ENCODE data around the gene GALK1.
"Not testable (repeated sequence)": the region's sequence is repeated elsewhere in the genome, so short reads cannot be mapped to it uniquely, and the experiment has no call there.

GALK1 gene

DNA sequence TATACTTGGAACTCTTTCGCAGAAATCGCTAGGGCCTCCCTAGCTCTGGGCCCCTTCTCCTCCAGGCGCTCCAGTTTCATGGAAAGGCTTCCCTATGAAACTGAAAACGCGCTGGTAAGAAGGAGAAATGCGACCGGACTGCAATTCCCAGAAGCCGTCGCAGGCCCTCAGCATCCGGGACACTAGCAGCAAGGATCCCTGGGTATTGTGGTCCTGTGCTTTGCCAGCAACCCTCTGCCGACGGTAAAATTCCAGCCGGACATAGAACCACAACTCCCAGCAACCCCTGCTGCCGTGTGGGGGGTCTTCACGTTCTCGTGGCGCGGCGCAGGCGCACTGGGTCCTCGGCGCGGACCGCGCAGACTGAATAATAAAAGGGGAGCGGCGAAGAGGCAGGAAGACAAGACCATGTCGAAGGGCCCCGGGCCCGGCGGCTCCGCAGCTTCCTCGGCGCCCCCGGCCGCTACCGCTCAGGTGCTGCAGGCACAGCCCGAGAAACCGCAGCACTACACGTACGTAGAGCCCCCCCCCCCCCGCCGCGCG lies 19.6 kb upstream of the GALK1 start, which contains the start of gene UNK:
TSS of gene UNK (plus strand) at position 334 of the 543 bp plus-strand sequence. CDS start at position 409, 75 bp downstream.
- DNase-seq (ENCODE audit: low read depth in 1 of 2, low spot score in 1 of 2) = peak; percentile 90 to 95

DNA sequence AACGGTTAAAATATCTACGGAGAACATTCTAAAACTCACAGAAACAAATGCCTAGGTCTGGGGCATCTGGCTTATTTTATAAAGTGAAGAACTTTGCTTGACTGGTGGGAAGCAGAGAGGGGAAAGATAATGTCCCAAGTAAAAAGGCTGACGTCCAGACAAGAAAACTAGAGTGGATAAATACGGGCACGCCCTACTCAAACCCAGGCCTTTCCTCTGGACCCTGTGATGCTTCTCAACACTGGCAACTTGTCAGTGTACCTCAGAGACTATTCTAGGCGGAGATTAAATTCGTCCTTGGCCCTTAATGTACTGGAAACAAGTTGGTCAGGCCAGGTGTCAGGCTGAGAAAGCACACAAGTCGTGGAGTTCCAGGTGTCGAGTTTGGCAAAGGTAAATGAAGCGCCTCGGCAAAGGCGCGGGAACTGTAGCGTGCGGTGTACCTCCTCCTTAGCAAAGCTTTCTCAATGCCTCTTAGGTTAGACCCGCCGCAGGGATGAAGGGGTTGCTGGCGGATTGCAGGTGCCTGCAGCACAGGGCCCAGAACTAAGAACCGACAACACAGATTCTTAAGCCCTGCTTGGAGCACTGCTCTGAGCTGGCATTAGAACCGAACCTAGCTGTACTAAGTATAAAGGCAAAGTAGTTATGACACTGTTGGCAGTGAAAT lies 18.9 kb upstream of the GALK1 start:
- DNase-seq (ENCODE audit: low read depth in 1 of 2, low spot score in 1 of 2) = no peak

DNA sequence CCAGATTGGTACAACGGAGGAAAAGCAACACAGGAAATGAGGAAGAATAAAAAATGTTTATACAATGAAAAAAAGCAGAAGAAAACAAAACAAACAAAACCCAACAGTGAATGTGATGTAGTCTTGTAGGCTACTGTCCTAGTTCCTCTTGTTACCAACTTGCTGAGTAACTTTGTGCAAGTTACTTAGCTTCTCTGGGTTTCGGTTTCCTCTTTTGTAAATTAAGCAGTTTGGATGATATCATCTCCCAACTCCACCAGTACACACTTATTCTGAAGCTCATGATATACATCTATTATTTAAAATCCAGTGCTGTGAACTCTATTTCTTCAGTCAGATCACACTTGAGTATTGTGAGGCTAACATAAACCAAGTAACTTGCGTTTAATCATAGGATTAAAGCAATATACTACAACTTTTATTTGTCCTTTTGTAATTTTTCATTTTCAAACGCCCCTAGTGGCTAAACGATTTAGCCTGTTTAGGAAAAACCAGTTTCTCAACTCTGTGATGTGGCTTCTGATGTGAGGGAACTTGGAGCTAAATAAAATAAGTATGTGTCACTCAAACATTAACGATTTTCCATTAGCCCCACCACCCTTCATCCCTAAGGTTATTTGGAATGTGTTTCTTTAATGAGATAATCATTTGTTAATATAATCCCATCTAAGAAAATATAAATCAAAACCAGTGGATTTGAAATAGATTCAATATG lies 18.2 kb upstream of the GALK1 start:
- no peak for DNase-seq (ENCODE audit: low read depth in 1 of 2, low spot score in 1 of 2)

DNA sequence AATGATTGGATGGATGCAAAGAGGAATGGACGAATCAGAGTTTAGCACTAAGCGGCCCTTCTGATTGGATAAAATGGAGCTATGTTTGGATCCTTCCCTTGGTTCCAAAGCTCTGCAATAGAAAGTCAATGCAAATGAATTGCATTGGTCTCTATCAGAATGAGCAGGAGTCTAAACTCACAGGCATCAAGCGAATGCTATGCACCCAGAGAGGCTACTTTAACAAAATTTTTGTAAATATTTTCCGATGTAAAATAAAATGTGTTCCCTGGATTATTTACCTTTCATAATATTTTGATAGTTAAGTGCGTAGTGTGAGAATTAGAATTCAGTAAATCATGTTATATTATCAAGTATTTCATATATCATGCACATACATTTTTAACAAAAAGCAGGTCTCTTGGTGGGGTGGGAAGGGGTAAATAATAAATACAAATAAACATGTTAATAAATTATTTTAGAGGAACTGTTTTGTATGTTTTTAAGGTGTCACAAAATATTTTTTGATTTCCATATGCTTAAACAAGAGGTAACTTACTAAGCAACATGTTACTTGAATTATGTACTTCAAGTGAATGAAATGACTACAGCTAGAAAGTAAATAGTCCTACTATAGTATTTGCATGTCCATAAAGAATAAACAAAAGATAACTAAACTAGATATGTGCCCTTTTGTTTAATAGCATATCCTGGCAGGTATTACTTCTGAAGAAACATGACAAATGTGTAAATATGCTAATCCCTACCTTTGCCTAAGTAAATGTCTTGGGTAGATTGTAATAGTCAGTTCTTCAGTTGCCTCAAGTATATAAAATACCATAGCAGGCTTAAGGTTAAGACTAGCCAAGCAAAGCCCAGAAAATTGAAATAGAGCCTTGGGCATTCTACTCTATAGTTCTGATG lies 15.2 kb upstream of the GALK1 start:
- DNase-seq (ENCODE audit: low read depth in 1 of 2, low spot score in 1 of 2) = no peak

DNA sequence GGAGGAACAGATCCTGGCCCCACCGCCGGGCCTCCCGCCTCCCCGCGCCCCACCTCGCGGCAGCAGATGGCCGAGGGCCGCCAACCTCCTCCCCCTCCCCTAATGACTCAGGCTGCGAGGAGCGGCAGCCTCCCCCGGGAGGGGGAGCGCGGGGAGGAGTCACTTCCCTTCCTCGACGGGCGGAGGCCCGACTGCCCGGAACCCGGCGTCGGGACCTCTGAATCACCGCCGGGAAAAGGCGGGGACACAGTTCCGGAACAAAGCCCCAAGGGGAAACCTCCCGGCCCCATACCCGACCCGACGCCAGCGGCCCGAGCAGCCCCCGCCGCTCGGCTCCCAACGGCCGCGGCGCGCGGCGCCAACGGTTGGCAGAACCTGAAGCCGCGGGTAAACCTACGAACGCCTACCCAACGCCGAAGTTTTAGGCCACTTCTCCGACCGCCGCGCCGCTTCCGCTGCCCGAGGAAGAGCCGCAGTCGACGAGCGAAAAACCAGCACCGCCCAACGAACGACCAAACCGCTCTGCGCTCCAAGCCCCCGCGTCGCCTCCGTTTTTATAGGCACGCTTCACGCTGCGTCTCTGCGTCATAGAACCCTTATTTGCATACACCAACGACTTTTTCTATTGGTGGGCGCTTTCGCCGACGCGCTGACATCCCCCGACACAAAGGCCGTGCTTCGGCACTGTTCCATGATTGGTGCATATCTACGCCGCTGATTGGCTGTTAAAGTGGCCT lies 14.4 kb upstream of the GALK1 start:
- DNase-seq (ENCODE audit: low read depth in 1 of 2, low spot score in 1 of 2) = peak; percentile 90 to 93

DNA sequence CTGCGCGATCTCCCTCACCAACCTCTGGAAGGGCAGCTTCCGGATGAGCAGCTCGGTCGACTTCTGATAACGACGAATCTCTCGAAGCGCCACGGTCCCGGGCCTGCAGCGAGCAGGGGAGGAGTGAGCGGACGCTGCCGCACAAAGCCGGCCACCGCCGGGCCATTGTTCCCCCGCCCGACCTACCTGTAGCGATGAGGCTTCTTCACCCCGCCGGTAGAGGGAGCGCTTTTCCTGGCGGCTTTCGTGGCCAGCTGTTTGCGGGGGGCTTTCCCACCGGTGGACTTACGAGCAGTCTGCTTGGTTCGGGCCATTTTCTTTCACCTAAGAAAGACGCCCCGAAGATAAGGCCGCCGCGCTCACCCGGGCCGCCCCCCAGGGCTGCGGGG lies 13.9 kb upstream of the GALK1 start:
- DNase-seq (ENCODE audit: low read depth in 1 of 2, low spot score in 1 of 2) = no peak

DNA sequence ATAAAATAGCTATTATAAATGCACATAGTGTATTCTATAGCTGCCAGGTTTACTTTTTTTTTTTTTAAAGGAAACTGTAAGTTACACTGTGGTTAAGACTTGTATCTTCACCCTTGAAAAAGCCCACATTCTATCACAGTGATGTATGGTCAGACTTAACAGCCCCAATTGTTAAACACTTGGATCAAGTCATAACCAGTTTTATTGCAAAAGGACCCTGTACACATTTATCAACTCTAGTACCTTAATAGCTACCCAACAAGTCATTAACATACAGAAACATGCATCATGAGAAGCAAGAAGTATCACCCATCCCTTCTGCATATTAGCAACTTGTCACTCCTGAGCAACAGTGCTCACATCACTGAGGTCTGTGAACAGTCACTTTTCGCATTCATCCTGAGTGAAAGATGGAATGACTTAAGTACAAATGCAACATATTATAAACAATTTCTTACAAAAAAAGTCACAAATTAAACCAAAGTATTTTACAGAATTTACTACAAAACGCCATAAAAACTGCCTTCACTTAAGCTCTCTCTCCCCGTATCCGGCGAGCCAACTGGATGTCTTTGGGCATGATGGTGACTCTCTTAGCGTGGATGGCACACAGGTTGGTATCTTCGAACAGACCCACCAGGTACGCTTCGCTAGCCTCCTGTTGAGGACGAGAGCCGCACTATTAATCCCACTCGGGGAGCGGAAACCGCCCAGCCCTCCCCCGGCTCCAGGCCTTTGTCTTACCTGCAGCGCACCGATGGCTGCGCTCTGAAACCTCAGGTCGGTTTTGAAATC lies 13.3 kb upstream of the GALK1 start:
- not testable (repeated sequence) for DNase-seq (ENCODE audit: low read depth in 1 of 2, low spot score in 1 of 2)

DNA sequence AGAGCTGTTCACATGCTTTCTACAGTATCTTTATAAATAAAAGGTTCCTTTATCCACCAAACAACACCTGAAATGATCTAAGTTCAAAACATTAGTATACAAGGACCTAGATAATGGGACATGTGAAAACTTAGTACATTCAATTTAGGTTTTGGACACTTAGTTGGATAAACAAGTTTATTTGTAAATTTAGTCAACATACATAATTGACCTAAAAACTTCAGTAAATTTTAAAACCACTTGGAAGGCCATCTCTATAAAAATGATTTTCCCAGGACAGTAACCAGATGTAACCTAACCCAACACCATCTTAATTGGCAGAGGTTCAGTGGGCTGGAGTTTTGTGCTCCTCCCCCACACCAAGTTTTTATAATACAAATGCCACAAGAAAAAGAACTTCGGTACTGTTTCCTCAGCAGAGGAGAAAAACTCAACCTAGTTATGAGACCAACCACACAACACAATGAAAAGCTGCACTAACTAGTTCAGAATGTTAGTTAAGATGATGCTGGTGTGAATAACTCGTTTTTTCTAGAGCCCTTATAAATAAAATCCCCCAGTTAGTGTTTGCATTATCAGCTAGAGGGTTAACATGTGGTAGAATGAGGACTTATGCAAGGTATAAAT lies 12.4 kb upstream of the GALK1 start:
- DNase-seq (ENCODE audit: low read depth in 1 of 2, low spot score in 1 of 2) = no peak

DNA sequence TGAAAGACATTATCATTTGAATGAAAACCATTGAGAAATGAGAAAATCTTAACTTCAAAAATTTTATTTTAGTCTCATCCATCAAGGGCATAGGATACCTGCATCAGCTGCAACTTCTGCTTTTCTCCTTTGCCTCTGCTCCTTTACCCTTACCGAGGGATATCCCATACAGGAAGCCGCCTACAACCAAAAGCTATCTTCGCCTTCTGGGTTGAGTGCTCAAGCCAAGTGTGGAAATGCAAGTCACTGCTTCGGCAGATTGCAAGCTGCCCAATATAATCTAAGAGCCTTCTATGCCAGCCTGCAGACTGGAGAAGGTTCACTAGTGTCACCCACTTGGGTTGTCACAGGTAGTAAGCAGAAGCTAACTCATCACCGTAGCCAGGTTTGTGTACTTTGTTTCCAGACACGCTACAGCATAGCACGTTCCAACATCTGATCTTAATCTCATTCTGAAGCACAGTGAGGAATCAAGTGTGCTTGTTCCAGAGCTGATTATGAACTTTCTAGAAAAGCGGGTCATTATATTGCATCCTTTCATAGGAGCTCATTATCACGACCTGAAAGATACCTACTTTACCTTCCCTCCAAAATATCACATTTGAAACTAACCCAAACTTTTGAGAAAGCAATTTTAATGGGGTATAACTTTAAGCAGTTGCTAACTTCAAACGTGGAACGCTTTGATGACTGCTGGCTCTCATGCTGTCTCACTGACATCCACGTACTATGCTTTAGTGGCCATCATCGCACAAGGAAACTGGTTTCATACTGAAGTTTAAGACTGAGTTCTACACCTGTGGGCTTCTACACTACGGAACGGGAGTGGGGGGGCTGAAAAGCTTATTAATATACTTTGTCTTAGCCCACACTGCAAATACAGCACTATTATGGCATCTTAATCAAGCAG lies 11.6 kb upstream of the GALK1 start:
- DNase-seq (ENCODE audit: low read depth in 1 of 2, low spot score in 1 of 2) = no peak

DNA sequence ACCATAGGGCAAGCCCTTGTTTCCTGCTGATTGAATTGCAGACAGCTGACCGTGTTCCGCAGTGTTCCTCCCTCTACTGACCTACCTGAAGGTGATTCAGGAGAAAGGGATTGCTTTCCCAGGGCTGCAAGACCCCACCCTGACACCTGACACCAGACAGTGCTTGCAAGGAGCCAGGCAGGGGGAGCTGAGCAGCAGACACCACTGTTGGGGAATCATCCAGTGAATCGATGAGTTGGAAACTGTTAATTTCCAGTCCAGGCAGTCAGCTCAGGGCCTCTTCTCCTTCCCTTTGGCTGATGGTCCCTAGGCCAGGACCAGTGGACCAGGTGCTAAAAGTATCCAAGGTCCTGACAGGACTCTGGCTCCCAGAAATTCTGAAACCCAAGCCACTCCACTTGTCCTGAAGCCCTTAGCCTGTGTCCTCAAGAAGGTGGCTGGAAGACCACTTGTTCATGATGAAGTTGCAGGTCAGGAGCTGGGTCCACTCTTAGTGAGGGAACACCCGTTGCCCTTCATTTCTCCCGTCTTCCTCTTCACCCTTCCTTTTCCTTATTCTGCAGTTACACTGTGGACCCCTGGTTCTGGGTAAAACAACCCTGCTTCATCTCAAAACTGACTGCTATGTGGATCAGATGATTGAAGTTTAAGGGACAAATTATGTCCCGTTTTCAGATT lies 10.1 kb upstream of the GALK1 start:
- DNase-seq (ENCODE audit: low read depth in 1 of 2, low spot score in 1 of 2) = no peak

DNA sequence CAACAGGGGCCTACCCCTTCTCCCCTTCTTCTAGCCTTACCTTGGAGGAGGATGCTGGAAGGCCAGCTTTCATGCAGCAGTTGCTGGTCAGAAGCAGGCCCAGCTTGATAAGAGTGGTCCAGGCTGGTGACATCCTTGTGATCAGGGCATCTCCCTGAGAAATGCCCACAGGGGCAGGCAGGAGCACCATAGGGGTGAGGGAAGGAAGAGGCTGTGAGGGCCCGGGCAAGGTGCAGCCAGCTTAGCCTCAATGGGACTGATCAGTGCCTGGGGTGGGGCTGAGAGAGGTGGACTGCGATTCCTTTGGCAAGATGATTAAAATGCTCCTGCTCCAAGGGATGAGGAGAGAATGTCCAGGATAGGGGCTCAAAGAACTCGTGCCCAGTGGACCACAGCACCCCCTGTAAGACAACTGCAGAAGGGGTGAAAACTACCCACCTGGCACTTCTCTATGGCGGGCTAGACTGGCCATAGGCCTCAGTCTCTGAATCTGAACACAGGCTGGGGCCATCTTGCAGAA lies 9.5 kb upstream of the GALK1 start:
- DNase-seq (ENCODE audit: low read depth in 1 of 2, low spot score in 1 of 2) = no peak

DNA sequence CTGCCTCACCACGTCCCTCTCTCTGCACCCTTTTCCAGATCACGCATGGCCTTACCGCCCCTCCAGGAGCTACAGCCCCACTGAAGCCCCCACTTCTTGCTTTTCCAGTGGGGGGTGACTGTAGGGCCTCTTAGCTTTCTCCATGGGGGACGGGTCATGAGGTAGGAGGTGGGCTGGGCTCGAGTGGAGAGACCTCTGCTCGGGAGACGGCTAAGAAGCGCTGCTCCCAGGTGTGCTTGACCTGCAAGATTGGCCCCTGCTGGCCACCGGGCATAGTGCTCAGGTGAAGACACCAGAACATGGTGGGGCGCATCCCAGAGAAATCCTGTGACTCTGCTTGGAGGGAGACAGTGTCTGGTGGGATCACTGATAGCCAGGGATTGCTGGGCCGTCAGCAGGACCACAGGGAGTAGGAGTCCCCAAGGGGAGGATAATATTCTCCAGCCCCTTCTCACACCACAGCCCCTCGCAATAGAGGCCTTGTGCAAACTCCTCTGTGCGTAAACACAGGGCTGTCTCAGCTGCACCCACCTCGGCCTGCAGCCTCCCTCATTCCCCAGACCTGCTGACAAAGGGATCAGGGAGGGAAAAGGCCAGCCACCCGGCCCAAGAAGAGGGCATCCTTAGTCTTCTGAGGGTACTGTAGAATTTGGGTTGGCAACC lies 8.9 kb upstream of the GALK1 start:
- no peak for DNase-seq (ENCODE audit: low read depth in 1 of 2, low spot score in 1 of 2)

DNA sequence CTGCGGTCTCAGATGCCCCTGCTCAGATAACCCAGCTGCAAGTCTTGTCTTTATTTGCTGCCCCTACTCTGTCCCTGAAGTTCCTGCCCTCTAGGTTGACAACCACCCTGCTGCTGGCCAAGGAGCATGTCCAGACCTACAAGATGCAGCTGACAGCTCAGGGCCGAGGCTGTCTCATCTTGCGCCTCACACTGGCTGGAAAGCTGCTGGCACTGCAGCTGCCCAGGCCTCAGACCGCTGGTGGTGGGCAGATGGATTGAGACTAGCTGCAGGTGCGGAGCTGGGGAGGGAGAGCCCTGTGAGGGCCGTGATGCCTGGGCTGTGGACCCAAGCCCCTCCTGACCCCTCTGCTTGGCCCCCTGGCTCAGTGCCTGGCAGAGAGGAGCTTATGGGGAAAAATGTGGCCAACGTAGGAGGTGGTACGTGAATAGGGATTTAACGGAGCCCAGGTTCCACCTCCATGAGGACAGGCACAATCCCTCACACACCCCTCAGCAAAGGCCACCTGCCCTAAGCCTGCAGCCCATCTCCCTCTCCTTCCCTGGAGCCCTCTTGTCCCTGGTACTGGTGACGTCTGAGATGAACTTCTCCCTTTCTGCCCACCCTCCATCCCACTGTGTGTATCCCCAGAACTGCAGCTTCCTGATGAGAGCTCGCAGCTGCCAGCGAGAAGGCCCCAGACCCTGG lies 8.3 kb upstream of the GALK1 start:
- no peak for DNase-seq (ENCODE audit: low read depth in 1 of 2, low spot score in 1 of 2)

DNA sequence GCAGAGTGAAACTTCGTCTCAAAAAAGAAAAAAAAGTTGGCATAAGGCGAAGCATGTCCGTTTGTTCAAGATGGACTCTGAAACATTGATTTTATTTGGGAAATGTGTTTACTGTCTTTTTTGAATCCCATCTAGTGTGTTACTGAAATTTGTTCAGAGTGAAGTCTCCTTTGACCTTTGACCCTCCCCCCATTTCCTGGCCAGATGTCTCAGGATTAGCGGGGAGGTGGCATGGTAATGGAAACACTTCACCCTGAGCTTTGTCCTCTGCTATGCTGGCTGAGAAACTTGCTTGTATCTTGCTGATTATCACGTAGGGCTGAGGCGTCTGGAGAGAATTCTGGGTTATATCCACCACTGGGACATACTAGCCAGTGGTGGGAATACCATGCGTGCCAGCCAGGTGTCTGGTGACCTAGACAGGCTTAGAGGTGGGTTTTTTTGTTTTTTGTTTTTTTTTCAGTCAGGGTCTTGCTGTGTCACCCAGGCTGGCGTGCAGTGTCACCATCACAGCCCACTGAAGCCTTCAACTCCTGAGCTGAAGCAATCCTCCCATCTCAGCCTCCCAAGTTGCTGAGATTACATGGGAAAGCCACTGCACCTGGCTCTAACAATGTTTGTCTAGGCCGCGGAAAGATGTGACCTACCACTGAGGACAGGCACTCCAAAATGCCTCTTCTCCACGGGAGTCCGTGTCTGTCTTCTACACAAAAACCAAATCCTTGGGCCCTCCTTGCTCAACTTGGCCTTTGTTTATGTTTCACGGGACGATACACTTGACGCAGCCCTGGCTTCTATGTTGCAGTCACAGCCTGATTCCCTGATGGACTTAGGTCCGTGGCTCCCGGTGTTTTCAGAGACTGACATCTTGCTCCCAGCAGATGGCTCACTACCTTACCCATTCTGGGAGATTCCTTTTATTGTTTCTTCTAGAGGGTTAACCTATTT lies 6.6 kb upstream of the GALK1 start:
- DNase-seq (ENCODE audit: low read depth in 1 of 2, low spot score in 1 of 2) = no peak

DNA sequence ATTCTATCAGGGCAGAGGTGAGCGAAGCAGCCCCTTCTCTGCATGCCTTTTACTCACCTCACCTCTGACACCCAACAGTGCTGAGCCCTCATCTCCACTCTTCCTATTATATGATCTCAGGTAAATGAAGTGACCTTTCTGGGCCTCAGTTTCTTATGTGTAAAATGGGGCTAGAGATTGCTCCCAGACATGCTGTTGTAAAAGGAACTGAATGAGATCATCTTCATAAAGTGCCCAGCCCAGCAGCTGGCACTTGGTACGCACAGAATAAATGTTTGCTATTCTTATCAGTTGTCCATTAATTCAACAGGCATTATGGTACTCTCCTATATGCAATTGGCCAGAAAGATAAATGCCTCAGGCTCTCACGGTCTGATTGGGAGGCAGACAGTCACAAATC lies 4.5 kb upstream of the GALK1 start:
- no peak for DNase-seq (ENCODE audit: low read depth in 1 of 2, low spot score in 1 of 2)

DNA sequence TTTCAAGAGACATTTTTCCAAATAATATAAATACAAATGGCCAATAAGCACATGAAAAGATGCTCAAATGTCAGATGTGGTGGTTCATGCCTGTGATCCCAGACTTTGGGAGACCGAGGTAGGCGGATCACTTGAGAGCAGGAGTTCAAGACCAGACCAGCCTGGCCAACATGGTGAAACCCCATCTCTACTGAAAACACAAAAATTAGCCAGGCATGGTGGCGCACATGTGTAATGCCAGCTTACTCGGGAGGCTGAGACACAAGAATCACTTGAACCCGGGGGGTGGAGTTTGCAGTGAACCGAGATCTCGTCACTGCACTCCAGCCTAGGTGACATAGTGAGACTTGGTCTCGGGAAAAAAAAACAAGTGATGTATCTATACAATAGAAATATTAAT lies 2.9 kb upstream of the GALK1 start:
- DNase-seq (ENCODE audit: low read depth in 1 of 2, low spot score in 1 of 2) = no peak
